GM12878 (cell line): Measurements from ENCODE around the gene SYTL2. TPM values are rescaled to one million over a fixed set of nuclear protein-coding genes. Genes with fewer than 3 reads are reported as not detected.

Source experiments
- ATAC-seq: fragments of 200-7000 bp; cut with Tn5 transposase; 3 replicates; pipeline ENCODE4 v1.9.1; 2020; ENCODE audit warnings: mild to moderate bottlenecking, moderate library complexity
- BruUV-seq: library from RNA; stranded (reverse); fragments of 400-500 nt; replicated peaks from 2 replicates; lab custom pipeline; 2021; lab: Mats Ljungman, UMichigan
- CTCF ChIA-PET: fragments of 300-600 bp; sonication (Branson Sonifier 250); formaldehyde crosslinking; extraction: SDS; loops from one replicate; lab custom pipeline; 2021; ENCODE audit warnings: inconsistent platforms; lab: Yijun Ruan, JAX
- POLR2A ChIA-PET: fragments of 350-600 bp; formaldehyde crosslinking; extraction: SDS; loops from one replicate; lab custom pipeline; 2021; ENCODE audit warnings: inconsistent platforms; lab: Charles Lee
- RAD21 ChIA-PET: fragments of 300-600 bp; sonication (Branson Sonifier 250); formaldehyde crosslinking; loops from one replicate; lab custom pipeline; 2023; ENCODE audit warnings: antibody characterized with exemption; ENCODE audit not compliant: unreplicated experiment; lab: Charles Lee
- SMC1A ChIA-PET: fragments of 300-600 bp; sonication (Branson Sonifier 250); formaldehyde crosslinking; loops from one replicate; lab custom pipeline; 2023; ENCODE audit not compliant: unreplicated experiment, uncharacterized antibody; lab: Charles Lee
- DNase-seq: peaks from one replicate; pipeline ENCODE4 v3.0.0-alpha.2; 2011; ENCODE audit warnings: low read depth, low spot score
- FAIRE-seq: peaks from 3 replicates; lab custom pipeline; 2011; peaks lifted over from hg19 to GRCh38; lab: Jason Lieb, UNC
- H2AFZ ChIP-seq: 2 replicates; pipeline ENCODE4 v1.6.0; 2011; ENCODE audit warnings: low read depth, low read length, control low read depth; ENCODE audit not compliant: control insufficient read depth
- H3K27ac ChIP-seq: 2 replicates; pipeline ENCODE4 v1.5.1; 2011; ENCODE audit warnings: control low read depth; ENCODE audit not compliant: control insufficient read depth, insufficient read depth
- H3K27me3 ChIP-seq, 2 experiments: replicated peaks in 1 of 2; 2 replicates each; pipeline versions ENCODE4 v1.6.0 to v1.6.1; 2011; ENCODE audit warnings: low read length in 1 of 2; ENCODE audit not compliant: control insufficient read depth in 2 of 2, insufficient read depth in 2 of 2
- H3K36me3 ChIP-seq, 2 experiments: 2 replicates each; pipeline ENCODE4 v1.5.1; 2011; ENCODE audit warnings: low read length in 1 of 2; ENCODE audit not compliant: control insufficient read depth in 2 of 2, insufficient read depth in 2 of 2
- H3K4me1 ChIP-seq: 2 replicates; pipeline ENCODE4 v1.6.1; 2011; ENCODE audit warnings: mild to moderate bottlenecking, low read length, moderate library complexity, mixed read lengths; ENCODE audit not compliant: control insufficient read depth, insufficient read depth
- H3K4me2 ChIP-seq: 2 replicates; pipeline ENCODE4 v1.6.0; 2011; ENCODE audit warnings: control low read depth; ENCODE audit not compliant: control insufficient read depth, insufficient read depth
- H3K4me3 ChIP-seq: fragments of 200-600 bp; sonication (generic); 2 replicates; pipeline ENCODE4 v1.5.1; 2016
- H3K79me2 ChIP-seq: 2 replicates; pipeline ENCODE4 v1.6.0; 2011; ENCODE audit warnings: low read length; ENCODE audit not compliant: control insufficient read depth, insufficient read depth
- H3K9ac ChIP-seq: 2 replicates; pipeline ENCODE4 v1.8.0; 2011; ENCODE audit warnings: low read length, control low read depth, mixed read lengths; ENCODE audit not compliant: control insufficient read depth, insufficient read depth
- H3K9me3 ChIP-seq: replicated peaks from 3 replicates; pipeline ENCODE4 v1.5.1; 2011; ENCODE audit warnings: mild to moderate bottlenecking, low read length; ENCODE audit not compliant: control insufficient read depth, insufficient read depth
- H4K20me1 ChIP-seq: 2 replicates; pipeline ENCODE4 v1.6.0; 2011; ENCODE audit not compliant: control insufficient read depth, insufficient read depth
- CUX1 ChIP-seq: IDR thresholded peaks from 2 replicates; pipeline ENCODE4 v1.6.1; 2012; ENCODE audit warnings: improper control_type of control experiment, low read depth, low read length; ENCODE audit not compliant: insufficient replicate concordance
- E4F1 ChIP-seq: fragments of 450-650 bp; IDR thresholded peaks from 2 replicates; pipeline ENCODE4 v1.6.1; 2018; ENCODE audit warnings: borderline replicate concordance, mild to moderate bottlenecking; ENCODE audit not compliant: partially characterized antibody
- KDM1A ChIP-seq: fragments of 200-600 bp; sonication (generic); IDR thresholded peaks from 2 replicates; pipeline ENCODE4 v1.6.1; 2016; ENCODE audit warnings: borderline replicate concordance
- WGBS: methylation state at CpG from one replicate; pipeline ENCODE4 v1.1.6; 2016; ENCODE audit warnings: low lambda C conversion rate; ENCODE audit not compliant: insufficient replicate concordance, insufficient coverage; ENCODE audit errors: missing lambda C conversion rate; 5-methylcytosine and 5-hydroxymethylcytosine counted together
- in situ Hi-C: fragments of 300-500 bp; cut with MboI; formaldehyde crosslinking; loops from 9 replicates; pipeline ENCODE4 v1.14.3; 2018; ENCODE audit warnings: mixed read lengths
- intact Hi-C: fragments of 100-400 bp; cut with micrococcal nuclease; formaldehyde crosslinking; loops from one replicate; pipeline ENCODE4 v1.14.2; 2022; ENCODE audit not compliant: unreplicated experiment
- polyA plus RNA-seq, 11 experiments: library from polyadenylated mRNA; depleted of rRNA in 4 of 11; unstranded in 6 of 11; stranded (reverse) in 5 of 11; fragments of >200 nt; fragmentation: Nextera tagmentation in 4 of 11; fragmentation: Illumina TruSeq in 1 of 11; extraction: Ambion mirVana in 4 of 11; extraction: Trizol in 1 of 11; gene quantifications; 1 replicate in 1 of 11; 2 replicates in 10 of 11; pipeline versions ENCODE4 v1.2.1 to v1.2.3, GENCODE V29; 2011 to 2016; ENCODE audit warnings: inconsistent platforms in 2 of 11, missing spikeins in 2 of 11, low read depth in 1 of 11
- total RNA-seq, 4 experiments: library from RNA; depleted of rRNA in 3 of 4; stranded (reverse); fragments of >200 nt in 3 of 4; fragmentation: Illumina TruSeq in 1 of 4; extraction: Trizol in 1 of 4; gene quantifications; 2 replicates each; pipeline versions ENCODE4 v1.2.1 to v1.2.3, GENCODE V29; 2013 to 2021

SYTL2 gene
- total and polyA plus RNA-seq, 10 of the 15 experiments (the other 5 are each of a cell fraction or from before 2014, with no cell fraction given): 0.02 to 1.4 (median 0.31) TPM; not detected in 2

GRCh38 chr11:85697747-85698146 lies 113.2 kb downstream of the SYTL2 start:
- H3K4me1 ChIP-seq: peaks cover 9% of the 10 kb centered on the region
- intact Hi-C loops (no loop called here), in situ Hi-C loops (no loop called here)
- 47% methylated on average over 2 of the region's 2 CpGs for WGBS
- no peak overlapping the region for H3K27ac ChIP-seq
- POLR2A ChIA-PET: interaction anchor here (0.6 to 1.5 kb wide), 3 partner anchors 11 to 33 kb away, joined by 3 to 5 read pairs (median 3); partner anchors contain the start of genes CCDC89 and CREBZF
- TF ChIP-seq KDM1A (no peak), CUX1 (peak; percentile 37), E4F1 (no peak)
- no peak overlapping the region for H3K4me3 ChIP-seq
- CTCF ChIA-PET: interaction anchor here (4.3 kb wide), 1 partner anchor 13 kb away, joined by 27 read pairs; the partner anchor contains the start of gene CCDC89
- H3K27me3 ChIP-seq: no peaks in the 10 kb centered on the region
- H3K36me3 ChIP-seq: no peaks in the 10 kb centered on the region
- H2AFZ ChIP-seq: no peak overlapping the region
- SMC1A ChIA-PET: interaction anchor here (0.6 kb wide), 1 partner anchor 62 kb away, joined by 4 read pairs; no protein-coding TSS in a partner anchor
- FAIRE-seq (no peak), ATAC-seq (peak; percentile 72), DNase-seq (no peak)
- BruUV-seq: no TSS peak
- H3K79me2 ChIP-seq: no peaks in the 10 kb centered on the region
- no peaks in the 10 kb centered on the region; the same call in 2 of the 3 replicates for H3K9me3 ChIP-seq
- no peaks in the 10 kb centered on the region for H4K20me1 ChIP-seq
- RAD21 ChIA-PET: interaction anchor here (0.5 kb wide), 1 partner anchor 62 kb away, joined by 3 read pairs; no protein-coding TSS in a partner anchor
- no peak overlapping the region for H3K4me2 ChIP-seq
- H3K9ac ChIP-seq: no peak overlapping the region
